ENCODE measurements around the gene MINAR1.

DNA sequence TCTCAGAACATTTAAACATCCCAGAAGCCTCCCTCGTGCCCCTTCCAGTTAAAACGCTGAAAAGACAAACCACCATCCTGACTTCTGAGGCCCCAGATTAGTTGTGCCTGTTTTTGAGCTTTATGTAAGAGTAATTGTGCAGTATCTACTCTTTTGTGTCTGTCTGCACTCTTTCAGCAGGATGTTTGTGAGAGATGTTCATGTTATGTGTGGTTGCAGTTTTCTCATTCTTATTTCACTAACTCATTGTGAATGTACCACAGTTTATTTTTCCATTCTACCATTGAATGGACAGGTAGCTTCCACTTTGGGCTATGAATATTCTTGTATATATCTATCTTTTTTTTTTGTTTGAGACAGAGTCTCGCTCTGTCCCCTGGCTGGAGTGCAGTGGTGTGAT, 40.3 kb downstream of the MINAR1 start:
- TF ChIP-seq EZH2phosphoT487 (IDR thresholded peaks at IDR 0.05; ENCODE audit: borderline replicate concordance, low read depth) (no peak), SIN3A (IDR thresholded peaks at IDR 0.05; ENCODE audit: borderline replicate concordance, low read depth, low read length) (no peak), RFX5 (IDR thresholded peaks at IDR 0.05; ENCODE audit: low read length) (no peak), EP300 (IDR thresholded peaks at IDR 0.05; ENCODE audit: borderline replicate concordance in 1 of 2, low read depth in 1 of 2, low read length in 1 of 2) (no peak), CTCF (IDR thresholded peaks at IDR 0.05) (no peak), JUND (IDR thresholded peaks at IDR 0.05) (no peak), YY1 (IDR thresholded peaks at IDR 0.05; ENCODE audit: low read depth) (no peak), ELF1 (IDR thresholded peaks at IDR 0.05) (no peak), TCF12 (IDR thresholded peaks at IDR 0.05) (no peak), RAD21 (IDR thresholded peaks at IDR 0.05; ENCODE audit: low read length) (no peak), SMC3 (IDR thresholded peaks at IDR 0.05; ENCODE audit: low read depth, low read length) (no peak), GABPA (IDR thresholded peaks at IDR 0.05; ENCODE audit: low read depth) (no peak), TAF1 (IDR thresholded peaks at IDR 0.05; ENCODE audit: borderline replicate concordance, low read depth, low read length) (no peak)
- TF ChIP-seq, protein P1, sequence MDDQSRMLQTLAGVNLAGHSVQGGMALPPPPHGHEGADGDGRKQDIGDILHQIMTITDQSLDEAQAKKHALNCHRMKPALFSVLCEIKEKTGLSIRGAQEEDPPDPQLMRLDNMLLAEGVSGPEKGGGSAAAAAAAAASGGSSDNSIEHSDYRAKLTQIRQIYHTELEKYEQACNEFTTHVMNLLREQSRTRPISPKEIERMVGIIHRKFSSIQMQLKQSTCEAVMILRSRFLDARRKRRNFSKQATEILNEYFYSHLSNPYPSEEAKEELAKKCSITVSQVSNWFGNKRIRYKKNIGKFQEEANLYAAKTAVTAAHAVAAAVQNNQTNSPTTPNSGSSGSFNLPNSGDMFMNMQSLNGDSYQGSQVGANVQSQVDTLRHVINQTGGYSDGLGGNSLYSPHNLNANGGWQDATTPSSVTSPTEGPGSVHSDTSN (IDR thresholded peaks at IDR 0.05) = no peak
